Astrocyte of the spinal cord (primary cell): Measurements from ENCODE around the gene GALNT2.

Source experiments
- DNase-seq: peaks from one replicate; pipeline ENCODE4 v3.0.0; 2011; ENCODE audit warnings: low read depth, low spot score
- H3K4me3 ChIP-seq: 2 replicates; pipeline ENCODE4 v1.5.1; 2011; ENCODE audit warnings: low read depth, mild to moderate bottlenecking, low read length, moderate library complexity
- CTCF ChIP-seq: IDR thresholded peaks from 2 replicates; pipeline ENCODE4 v1.5.1; 2012; ENCODE audit warnings: low read depth, mild to moderate bottlenecking, low read length, inconsistent platforms
- in situ Hi-C: cut with HindIII; loops from 2 replicates; pipeline ENCODE4 v1.10.0; 2017; ENCODE audit warnings: low sequenced_read_pairs

Gene GALNT2

DNA sequence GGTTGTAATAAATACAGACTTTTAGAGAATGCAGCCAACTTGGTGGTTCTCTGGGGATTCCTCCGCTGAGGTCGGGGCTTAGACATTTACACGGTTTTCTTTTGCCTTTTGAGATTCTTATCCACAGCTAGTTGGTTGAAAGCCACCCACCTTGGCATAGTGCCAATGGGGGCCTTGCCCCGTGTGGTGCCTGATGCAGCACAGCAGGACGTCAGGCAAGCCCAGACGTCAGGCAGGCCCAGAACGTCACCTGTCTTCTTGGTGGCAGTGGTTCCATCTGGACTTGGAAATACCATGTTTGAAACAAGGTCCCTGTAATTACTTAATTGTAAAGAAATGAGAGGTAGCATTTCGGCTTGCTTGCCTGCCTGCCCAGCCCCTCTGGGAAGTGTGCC, 78.5 kb downstream of the GALNT2 start:
- H3K4me3 ChIP-seq: no peak overlapping the region
- DNase-seq: no peak
- TF ChIP-seq CTCF: no peak
- in situ Hi-C loops: no loop called here

DNA sequence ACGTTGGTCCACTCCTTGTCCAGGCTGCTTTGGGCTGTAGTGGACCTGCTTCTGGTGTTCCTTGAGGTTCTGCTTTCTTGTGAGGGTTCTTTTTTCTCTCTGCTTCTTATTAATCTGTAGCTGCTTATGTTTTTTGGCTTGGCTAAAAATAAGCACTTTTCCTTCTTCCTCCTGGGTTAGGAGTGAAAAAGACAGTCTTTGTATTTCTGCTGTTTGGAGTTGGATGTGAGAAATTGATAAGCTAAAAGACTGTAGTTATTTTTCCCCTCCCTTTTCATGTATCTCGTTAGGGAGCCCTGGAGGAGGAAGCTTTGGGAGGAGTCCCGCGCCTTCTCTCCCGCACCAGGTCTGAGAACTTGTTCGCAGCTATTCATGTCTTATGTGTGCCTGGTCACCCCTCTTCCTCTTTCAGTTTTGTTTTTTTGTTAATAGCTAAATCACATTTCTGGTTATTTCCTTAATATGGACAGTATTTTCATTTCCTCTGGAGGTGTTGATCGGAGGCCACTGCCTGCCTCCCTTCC, 79.0 kb downstream of the GALNT2 start:
- in situ Hi-C loops: no loop called here
- H3K4me3 ChIP-seq: no peak overlapping the region
- DNase-seq: no peak
- no peak for TF ChIP-seq CTCF

DNA sequence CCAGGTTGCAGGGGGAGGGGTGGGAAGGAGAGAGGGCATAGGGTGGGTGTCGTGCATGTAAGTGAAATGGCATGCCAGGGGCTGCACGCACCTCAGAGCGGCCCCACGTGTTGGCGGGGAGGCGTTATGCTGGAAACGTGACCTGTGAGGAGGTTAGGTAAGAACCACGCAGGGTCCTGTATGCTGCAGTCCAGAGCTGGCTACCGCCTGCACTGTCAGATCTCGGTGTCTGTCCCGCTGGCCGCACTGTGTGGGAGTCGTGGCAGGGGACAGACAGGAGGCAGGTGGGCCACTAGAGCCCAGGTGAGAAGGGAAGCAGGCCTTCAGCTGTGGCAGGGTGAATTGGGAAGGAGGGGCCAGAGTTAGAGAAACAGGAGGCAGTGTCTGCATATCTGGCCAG, 79.7 kb downstream of the GALNT2 start:
- in situ Hi-C loops: no loop called here
- TF ChIP-seq CTCF: no peak
- DNase-seq: no peak
- H3K4me3 ChIP-seq: no peak overlapping the region

DNA sequence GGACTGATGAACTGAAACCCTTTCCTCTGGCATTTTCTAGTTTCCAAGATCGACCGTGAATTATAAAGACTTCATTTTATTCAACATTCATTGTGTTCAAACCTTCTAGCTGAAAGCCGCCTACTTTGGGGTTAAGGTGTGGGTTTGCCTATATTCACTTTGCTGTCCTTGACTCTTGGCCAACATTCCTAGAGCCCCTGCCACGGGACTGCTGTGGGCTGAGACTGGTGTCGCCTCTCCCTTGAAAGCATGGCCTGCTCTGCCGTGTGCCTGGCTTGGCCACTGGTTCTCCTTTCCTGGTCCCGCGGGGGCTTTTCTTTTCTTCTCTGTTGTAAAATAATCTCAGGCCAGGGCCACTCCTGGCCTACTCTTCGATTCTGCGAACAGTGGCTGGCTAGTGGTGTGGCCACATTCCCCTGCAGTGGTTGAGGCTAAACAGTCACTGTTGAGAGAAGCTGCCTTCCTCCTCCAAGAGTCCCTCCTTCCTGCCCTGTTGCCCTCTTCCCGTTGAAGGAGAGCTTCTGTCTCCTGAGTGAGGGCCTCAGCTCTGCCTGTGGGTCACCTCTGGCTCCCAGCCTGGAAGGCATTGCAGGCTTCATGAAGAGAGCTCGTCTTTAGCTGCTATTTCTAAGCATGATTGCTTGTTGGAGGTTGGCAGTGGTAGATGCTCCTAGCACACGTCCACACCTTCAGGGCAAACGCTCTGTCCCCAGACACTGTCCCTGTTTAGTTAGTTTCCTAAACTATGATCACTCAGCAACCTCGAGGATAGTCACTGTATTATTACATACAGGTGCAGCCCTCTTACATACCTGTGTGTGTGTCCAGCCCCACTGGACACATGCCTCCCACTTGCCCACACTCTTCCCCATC, 80.5 kb downstream of the GALNT2 start:
- in situ Hi-C loops: no loop called here
- no peak for DNase-seq
- H3K4me3 ChIP-seq: no peak overlapping the region
- TF ChIP-seq CTCF: no peak

- no peak for TF ChIP-seq CTCF
- no peak overlapping the region for H3K4me3 ChIP-seq
- in situ Hi-C loops: no loop called here
- DNase-seq: no peak
Measured at GRCh38 chr1:230148126-230148652, 81.2 kb downstream of the GALNT2 start.

- DNase-seq: no peak
- no peak for TF ChIP-seq CTCF
- in situ Hi-C loops: no loop called here
- H3K4me3 ChIP-seq: no peak overlapping the region
Measured at GRCh38 chr1:230148768-230149469, 81.9 kb downstream of the GALNT2 start.
